GM23338 (cell line): ENCODE results near the gene SUPT3H. TPM values are rescaled to one million over a fixed set of nuclear protein-coding genes. Genes with fewer than 3 reads are reported as not detected.
A peak's percentile ranks its signal among the peaks of the same experiment; 100 is the strongest.

Experiments used
- ATAC-seq: fragments of 200-7000 bp; cut with Tn5 transposase; 3 replicates; pipeline ENCODE4 v1.9.1; 2020
- DNase-seq: peaks from one replicate; pipeline ENCODE4 v3.0.0-alpha.2; 2015; ENCODE audit warnings: low spot score
- H2AFZ ChIP-seq: fragments of 200-600 bp; sonication (generic); 2 replicates; pipeline ENCODE4 v1.8.0; 2016; ENCODE audit warnings: antibody characterized with exemption, mild to moderate bottlenecking, moderate library complexity
- H3F3A ChIP-seq: fragments of 200-600 bp; sonication (generic); replicated peaks from 2 replicates; pipeline ENCODE4 v1.8.0; 2017; ENCODE audit warnings: antibody characterized with exemption, mixed run types, low read depth
- H3K27ac ChIP-seq: fragments of 200-600 bp; sonication (generic); 2 replicates; pipeline ENCODE4 v1.6.1; 2016; ENCODE audit warnings: low read depth
- H3K27me3 ChIP-seq: fragments of 200-600 bp; sonication (generic); 2 replicates; pipeline ENCODE4 v1.8.0; 2016; ENCODE audit warnings: mild to moderate bottlenecking, mixed run types, moderate library complexity; ENCODE audit not compliant: insufficient read depth
- H3K36me3 ChIP-seq: fragments of 200-600 bp; sonication (generic); 2 replicates; pipeline ENCODE4 v1.8.0; 2016; ENCODE audit warnings: mild to moderate bottlenecking; ENCODE audit not compliant: insufficient read depth
- H3K4me1 ChIP-seq: fragments of 200-600 bp; sonication (generic); 2 replicates; pipeline ENCODE4 v1.8.0; 2016; ENCODE audit warnings: mild to moderate bottlenecking, moderate library complexity; ENCODE audit not compliant: insufficient read depth
- H3K4me2 ChIP-seq: fragments of 200-600 bp; sonication (generic); 2 replicates; pipeline ENCODE4 v1.7.1; 2017; ENCODE audit warnings: mixed run types
- H3K4me3 ChIP-seq: fragments of 200-600 bp; sonication (generic); 2 replicates; pipeline ENCODE4 v1.6.1; 2016; ENCODE audit warnings: mixed run types
- H3K79me2 ChIP-seq: fragments of 200-600 bp; sonication (generic); replicated peaks from 2 replicates; pipeline ENCODE4 v1.8.0; 2017; ENCODE audit warnings: mild to moderate bottlenecking; ENCODE audit not compliant: insufficient read depth
- H3K9me2 ChIP-seq: fragments of 200-600 bp; sonication (generic); 2 replicates; pipeline ENCODE4 v1.8.0; 2017; ENCODE audit not compliant: insufficient read depth
- H4K20me1 ChIP-seq: fragments of 200-600 bp; sonication (generic); replicated peaks from 2 replicates; pipeline ENCODE4 v1.8.0; 2017; ENCODE audit warnings: mild to moderate bottlenecking; ENCODE audit not compliant: insufficient read depth
- H3K27ac Mint-ChIP-seq: 2 replicates; pipeline ENCODE4 v1.8.0; 2020; ENCODE audit warnings: inconsistent platforms, mild to moderate bottlenecking, moderate library complexity, mixed read lengths
- H3K27me3 Mint-ChIP-seq: 3 replicates; pipeline ENCODE4 v1.8.0; 2022; ENCODE audit warnings: low read depth, mild to moderate bottlenecking, moderate library complexity, mixed read lengths, inconsistent platforms; ENCODE audit not compliant: insufficient read depth, poor library complexity
- H3K36me3 Mint-ChIP-seq: 3 replicates; pipeline ENCODE4 v1.8.0; 2021; ENCODE audit warnings: low read depth, mild to moderate bottlenecking, inconsistent platforms, moderate library complexity, mixed read lengths
- H3K4me1 Mint-ChIP-seq: 3 replicates; pipeline ENCODE4 v1.8.0; 2020; ENCODE audit warnings: mild to moderate bottlenecking, inconsistent platforms, mixed read lengths
- H3K4me3 Mint-ChIP-seq: 3 replicates; pipeline ENCODE4 v1.8.0; 2021; ENCODE audit warnings: moderate library complexity, mild to moderate bottlenecking, inconsistent platforms, mixed read lengths
- H3K9me3 Mint-ChIP-seq: 3 replicates; pipeline ENCODE4 v1.8.0; 2020; ENCODE audit warnings: moderate library complexity, mild to moderate bottlenecking, inconsistent platforms, mixed read lengths
- CREB1 ChIP-seq: fragments of 250-450 bp; sonication (Bioruptor Pico); IDR thresholded peaks from 2 replicates; pipeline ENCODE4 v1.5.0; 2020; ENCODE audit warnings: low read depth, mild to moderate bottlenecking, moderate library complexity
- ETS1 ChIP-seq: IDR thresholded peaks from 2 replicates; pipeline ENCODE4 v1.6.1; 2016; ENCODE audit warnings: antibody characterized with exemption
- EZH2 ChIP-seq: fragments of 200-600 bp; sonication (generic); IDR thresholded peaks from one replicate; pipeline ENCODE4 v1.8.0; 2017; ENCODE audit warnings: antibody characterized with exemption, mild to moderate bottlenecking, low read depth; ENCODE audit not compliant: unreplicated experiment
- EZH2phosphoT487 ChIP-seq: fragments of 200-600 bp; sonication (generic); IDR thresholded peaks from one replicate; pipeline ENCODE4 v1.8.1; 2018; ENCODE audit warnings: antibody characterized with exemption; ENCODE audit not compliant: unreplicated experiment
- NANOG ChIP-seq: IDR thresholded peaks from 2 replicates; pipeline ENCODE4 v1.6.1; 2016; ENCODE audit warnings: antibody characterized with exemption, borderline replicate concordance
- STAT1 ChIP-seq: IDR thresholded peaks from one replicate; pipeline ENCODE4 v1.6.1; 2016; ENCODE audit warnings: antibody characterized with exemption; ENCODE audit not compliant: unreplicated experiment
- ZNF114 ChIP-seq: fragments of 250-450 bp; sonication (Bioruptor Pico); IDR thresholded peaks from 2 replicates; pipeline ENCODE4 v1.5.0; 2020; ENCODE audit warnings: mild to moderate bottlenecking, moderate library complexity
- ZNF331 ChIP-seq: fragments of 250-450 bp; sonication (Bioruptor Pico); IDR thresholded peaks from 2 replicates; pipeline ENCODE4 v1.5.0; 2020; ENCODE audit warnings: low read depth, mild to moderate bottlenecking, moderate library complexity
- ZNF462 ChIP-seq: fragments of 250-450 bp; sonication (Bioruptor Pico); IDR thresholded peaks from 2 replicates; pipeline ENCODE4 v1.5.0; 2020; ENCODE audit warnings: mild to moderate bottlenecking, moderate library complexity
- polyA plus RNA-seq: library from polyadenylated mRNA; unstranded; fragments of >200 nt; fragmentation: Nextera tagmentation; extraction: Ambion mirVana; gene quantifications from 2 replicates; pipeline ENCODE4 v1.2.1, GENCODE V29; 2016
- total RNA-seq: library from RNA; depleted of rRNA; stranded (reverse); fragments of >200 nt; shearing (Covaris generic); gene quantifications from 2 replicates; pipeline ENCODE4 v1.2.3, GENCODE V29; 2014

Gene SUPT3H
- total and polyA plus RNA-seq, 2 experiments from 2014 or later: 11.4 to 30.1 TPM

- Mint-ChIP-seq H3K27ac (peak overlapping the region; percentile 24; the same call in 1 of the 2 replicates), H3K4me3 (no peak overlapping the region), H3K4me1 (peaks cover 34% of the 10 kb centered on the region), H3K9me3 (no peaks in the 10 kb centered on the region), H3K27me3 (no peaks in the 10 kb centered on the region), H3K36me3 (no peaks in the 10 kb centered on the region)
- H3K27ac ChIP-seq: no peak overlapping the region
- TF ChIP-seq ZNF114 (CRISPR knock-in tag) (no peak), STAT1 (no peak), EZH2phosphoT487 (no peak), ETS1 (no peak), ZNF331 (CRISPR knock-in tag) (no peak), NANOG (no peak)
- H3K27me3 ChIP-seq: no peaks in the 10 kb centered on the region
- H3K9me2 ChIP-seq: no peaks in the 10 kb centered on the region
- H2AFZ ChIP-seq: no peak overlapping the region
- H3K36me3 ChIP-seq: no peaks in the 10 kb centered on the region
- no peak for ATAC-seq
- no peaks in the 10 kb centered on the region for H4K20me1 ChIP-seq
- DNase-seq: no peak
- H3K79me2 ChIP-seq: no peaks in the 10 kb centered on the region
- H3K4me2 ChIP-seq: no peak overlapping the region
- peaks cover 38% of the 10 kb centered on the region for H3K4me1 ChIP-seq
- no peak overlapping the region for H3K4me3 ChIP-seq
- H3F3A ChIP-seq: no peaks in the 10 kb centered on the region
Measured at GRCh38 chr6:44833248-44833647, 544.5 kb downstream of the SUPT3H start.

- ATAC-seq (peak; percentile 85), DNase-seq (peak; percentile 43)
- H3K27me3 Mint-ChIP-seq: no peaks in the 10 kb centered on the region
- Histone ChIP-seq H3K4me1 (peaks cover 38% of the 10 kb centered on the region), H3K36me3 (no peaks in the 10 kb centered on the region), H3K79me2 (no peaks in the 10 kb centered on the region), H3F3A (no peaks in the 10 kb centered on the region), H3K4me3 (no peak overlapping the region), H3K27ac (peak overlapping the region; percentile 9; the same call in 1 of the 2 replicates), H3K27me3 (no peaks in the 10 kb centered on the region), H2AFZ (no peak overlapping the region), H4K20me1 (no peaks in the 10 kb centered on the region), H3K9me2 (no peaks in the 10 kb centered on the region), H3K4me2 (peak overlapping the region; percentile 45; the same call in 1 of the 2 replicates)
- no peaks in the 10 kb centered on the region for H3K36me3 Mint-ChIP-seq
- H3K27ac Mint-ChIP-seq: peak overlapping the region; percentile 74
- H3K4me3 Mint-ChIP-seq: no peak overlapping the region
- H3K4me1 Mint-ChIP-seq: peaks cover 34% of the 10 kb centered on the region
- no peaks in the 10 kb centered on the region for H3K9me3 Mint-ChIP-seq
- TF ChIP-seq ZNF331 (CRISPR knock-in tag) (no peak), NANOG (no peak), ZNF462 (no peak), ZNF114 (CRISPR knock-in tag) (no peak), ETS1 (no peak), EZH2 (no peak), CREB1 (CRISPR knock-in tag) (no peak), STAT1 (no peak)
Measured at GRCh38 chr6:44831002-44831610, 546.6 kb downstream of the SUPT3H start.
